DOHH2 (cell line): ENCODE results near the gene PCDH9.

Experiments used
- H3F3A ChIP-seq: fragments of 200-600 bp; sonication (generic), shearing (Covaris generic); 2 replicates; pipeline ENCODE4 v1.6.0; 2016; ENCODE audit warnings: antibody characterized with exemption, mild to moderate bottlenecking; ENCODE audit not compliant: control insufficient read depth, insufficient read depth
- H3K27ac ChIP-seq: fragments of 200-600 bp; sonication (generic); 2 replicates; pipeline ENCODE4 v1.5.1; 2014; ENCODE audit warnings: low read depth, mild to moderate bottlenecking, low read length, moderate library complexity
- H3K27me3 ChIP-seq: fragments of 200-600 bp; sonication (generic); 2 replicates; pipeline ENCODE4 v1.6.1; 2014; ENCODE audit warnings: mild to moderate bottlenecking, low read length, mixed read lengths; ENCODE audit not compliant: control insufficient read depth
- H3K36me3 ChIP-seq: fragments of 200-600 bp; sonication (generic); 2 replicates; pipeline ENCODE4 v1.6.1; 2014; ENCODE audit warnings: mild to moderate bottlenecking, low read length, moderate library complexity, mixed read lengths; ENCODE audit not compliant: control insufficient read depth
- H3K4me1 ChIP-seq: fragments of 200-600 bp; sonication (generic); 2 replicates; pipeline ENCODE4 v1.6.1; 2014; ENCODE audit warnings: mild to moderate bottlenecking, low read length, mixed read lengths; ENCODE audit not compliant: control insufficient read depth
- H3K4me2 ChIP-seq: fragments of 200-600 bp; sonication (generic); 2 replicates; pipeline ENCODE4 v1.6.0; 2014; ENCODE audit warnings: mild to moderate bottlenecking, low read length, moderate library complexity
- H3K4me3 ChIP-seq: fragments of 200-600 bp; sonication (generic); 2 replicates; pipeline ENCODE4 v1.5.1; 2014; ENCODE audit warnings: mild to moderate bottlenecking, low read length, mixed read lengths
- H3K79me2 ChIP-seq: fragments of 200-600 bp; sonication (generic); 2 replicates; pipeline ENCODE4 v1.6.1; 2014; ENCODE audit warnings: mild to moderate bottlenecking, low read length, mixed read lengths; ENCODE audit not compliant: control insufficient read depth
- H3K9me2 ChIP-seq: fragments of 200-600 bp; sonication (generic); replicated peaks from 2 replicates; pipeline ENCODE4 v1.6.1; 2014; ENCODE audit warnings: mild to moderate bottlenecking, low read length, mixed read lengths; ENCODE audit not compliant: control insufficient read depth
- H3K9me3 ChIP-seq: fragments of 200-600 bp; sonication (generic); 2 replicates; pipeline ENCODE4 v1.6.1; 2014; ENCODE audit warnings: antibody characterized with exemption, low read length, mixed read lengths; ENCODE audit not compliant: control insufficient read depth, insufficient read depth
- H4K20me1 ChIP-seq: fragments of 200-600 bp; sonication (generic); 2 replicates; pipeline ENCODE4 v1.6.0; 2014; ENCODE audit warnings: low read depth, mild to moderate bottlenecking, antibody characterized with exemption, low read length, moderate library complexity; ENCODE audit not compliant: control insufficient read depth, insufficient read depth
- EZH2phosphoT487 ChIP-seq: fragments of 200-600 bp; sonication (generic); IDR thresholded peaks from 2 replicates; pipeline ENCODE4 v1.6.1; 2017; ENCODE audit warnings: borderline replicate concordance, mild to moderate bottlenecking, antibody characterized with exemption, low read length, moderate library complexity, mixed read lengths
- TF ChIP-seq, protein P1 (sequence below): fragments of 200-600 bp; sonication (generic); IDR thresholded peaks from one replicate; pipeline ENCODE4 v1.5.1; 2014; ENCODE audit warnings: antibody characterized with exemption, mild to moderate bottlenecking, low read depth, low read length; ENCODE audit not compliant: poor library complexity, severe bottlenecking

PCDH9 gene

GRCh38 chr13:66655847-66656454 lies 574.2 kb downstream of the PCDH9 start:
- no peaks in the 10 kb centered on the region for H3K27me3 ChIP-seq
- peaks cover 53% of the 10 kb centered on the region for H3K4me1 ChIP-seq
- no peaks in the 10 kb centered on the region for H4K20me1 ChIP-seq
- TF ChIP-seq, protein P1, sequence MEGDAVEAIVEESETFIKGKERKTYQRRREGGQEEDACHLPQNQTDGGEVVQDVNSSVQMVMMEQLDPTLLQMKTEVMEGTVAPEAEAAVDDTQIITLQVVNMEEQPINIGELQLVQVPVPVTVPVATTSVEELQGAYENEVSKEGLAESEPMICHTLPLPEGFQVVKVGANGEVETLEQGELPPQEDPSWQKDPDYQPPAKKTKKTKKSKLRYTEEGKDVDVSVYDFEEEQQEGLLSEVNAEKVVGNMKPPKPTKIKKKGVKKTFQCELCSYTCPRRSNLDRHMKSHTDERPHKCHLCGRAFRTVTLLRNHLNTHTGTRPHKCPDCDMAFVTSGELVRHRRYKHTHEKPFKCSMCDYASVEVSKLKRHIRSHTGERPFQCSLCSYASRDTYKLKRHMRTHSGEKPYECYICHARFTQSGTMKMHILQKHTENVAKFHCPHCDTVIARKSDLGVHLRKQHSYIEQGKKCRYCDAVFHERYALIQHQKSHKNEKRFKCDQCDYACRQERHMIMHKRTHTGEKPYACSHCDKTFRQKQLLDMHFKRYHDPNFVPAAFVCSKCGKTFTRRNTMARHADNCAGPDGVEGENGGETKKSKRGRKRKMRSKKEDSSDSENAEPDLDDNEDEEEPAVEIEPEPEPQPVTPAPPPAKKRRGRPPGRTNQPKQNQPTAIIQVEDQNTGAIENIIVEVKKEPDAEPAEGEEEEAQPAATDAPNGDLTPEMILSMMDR: no peak
- TF ChIP-seq EZH2phosphoT487: no peak
- peaks cover 17% of the 10 kb centered on the region for H3F3A ChIP-seq
- H3K9me3 ChIP-seq: peaks cover 20% of the 10 kb centered on the region; the same call in 1 of the 2 replicates
- H3K4me2 ChIP-seq: no peak overlapping the region
- H3K9me2 ChIP-seq: no peaks in the 10 kb centered on the region
- H3K27ac ChIP-seq: no peak overlapping the region
- peaks cover 18% of the 10 kb centered on the region for H3K36me3 ChIP-seq
- no peak overlapping the region for H3K4me3 ChIP-seq
- H3K79me2 ChIP-seq: no peaks in the 10 kb centered on the region

GRCh38 chr13:66644855-66645460 lies 585.2 kb downstream of the PCDH9 start:
- no peaks in the 10 kb centered on the region for H3K27me3 ChIP-seq
- no peak for TF ChIP-seq EZH2phosphoT487
- TF ChIP-seq, protein P1: no peak
- no peak overlapping the region for H3K27ac ChIP-seq
- peak overlapping the region; percentile 31 for H3K4me2 ChIP-seq
- H3F3A ChIP-seq: no peaks in the 10 kb centered on the region
- peaks cover 18% of the 10 kb centered on the region; the same call in 1 of the 2 replicates for H3K9me3 ChIP-seq
- H3K9me2 ChIP-seq: no peaks in the 10 kb centered on the region
- H3K4me3 ChIP-seq: 0 out of 2 replicates have a peak overlapping the region, but pooled peaks have one; percentile 20
- no peaks in the 10 kb centered on the region for H4K20me1 ChIP-seq
- peaks cover 20% of the 10 kb centered on the region for H3K4me1 ChIP-seq
- H3K36me3 ChIP-seq: no peaks in the 10 kb centered on the region; the same call in 1 of the 2 replicates
- H3K79me2 ChIP-seq: no peaks in the 10 kb centered on the region

DNA sequence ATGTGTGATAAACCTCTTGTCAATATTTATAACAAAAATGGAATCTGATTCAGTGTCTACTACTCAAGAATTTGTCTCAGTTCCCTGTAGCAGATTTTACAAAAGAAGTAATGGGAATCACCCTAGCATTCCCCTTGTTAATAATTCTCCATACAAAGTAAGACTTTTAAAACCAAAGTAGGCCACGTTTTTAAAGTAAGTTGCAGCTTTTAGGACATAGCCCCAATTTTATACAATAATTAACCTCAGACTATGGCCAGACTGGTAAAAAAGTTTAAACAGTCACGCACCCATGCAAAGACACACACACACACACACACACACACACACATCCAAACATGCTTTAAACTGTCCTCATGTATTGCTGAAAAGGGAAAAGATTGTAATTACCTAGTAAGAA lies 589.9 kb downstream of the PCDH9 start:
- H4K20me1 ChIP-seq: no peaks in the 10 kb centered on the region
- no peak overlapping the region for H3K4me3 ChIP-seq
- no peaks in the 10 kb centered on the region for H3K27me3 ChIP-seq
- TF ChIP-seq, protein P1: no peak
- TF ChIP-seq EZH2phosphoT487: no peak
- no peaks in the 10 kb centered on the region for H3K9me2 ChIP-seq
- no peaks in the 10 kb centered on the region for H3K79me2 ChIP-seq
- peaks cover 19% of the 10 kb centered on the region for H3K4me1 ChIP-seq
- no peaks in the 10 kb centered on the region; the same call in 1 of the 2 replicates for H3K36me3 ChIP-seq
- no peak overlapping the region for H3K27ac ChIP-seq
- H3K9me3 ChIP-seq: peaks cover 3% of the 10 kb centered on the region; the same call in 1 of the 2 replicates
- H3K4me2 ChIP-seq: no peak overlapping the region
- H3F3A ChIP-seq: no peaks in the 10 kb centered on the region
